ENCODE results near the gene EIF1AD.

The EIF1AD gene

DNA sequence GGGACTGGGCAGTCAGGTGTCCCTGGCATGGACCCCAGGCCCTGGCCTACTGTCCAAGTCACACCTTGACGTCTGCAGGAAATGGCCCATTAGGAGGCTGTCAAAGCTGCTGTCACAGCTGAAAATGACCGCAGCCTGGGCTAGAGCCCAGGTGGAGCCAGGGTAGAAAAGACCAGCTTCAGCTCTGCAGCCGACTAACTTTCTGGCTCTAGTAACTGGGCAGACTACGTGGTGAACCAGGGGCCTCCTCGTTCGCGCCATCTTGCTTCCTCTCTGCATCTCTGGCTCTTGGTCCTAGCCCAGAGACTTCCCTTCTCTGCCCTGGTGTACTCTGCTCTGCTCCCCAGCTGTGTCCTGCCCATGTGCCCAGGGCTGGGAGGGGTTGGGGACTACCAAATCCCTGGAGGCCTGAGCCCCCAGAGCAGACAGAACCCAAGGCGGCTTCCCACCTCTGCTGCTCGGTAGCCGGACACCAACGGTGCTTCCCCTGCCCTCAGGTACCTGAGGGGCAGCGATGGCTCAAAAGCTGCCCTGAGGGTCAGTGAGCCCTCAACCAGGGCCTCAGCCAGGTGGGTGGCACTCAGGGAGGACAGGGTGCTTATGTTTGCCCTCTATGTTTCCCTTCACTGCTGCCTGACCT is 20.7 kb downstream of the EIF1AD start:
- peaks cover 15% of the 10 kb centered on the region for H3K36me3 ChIP-seq (ENCODE audit: control insufficient read depth, insufficient read depth, low read length)
- H3K27ac ChIP-seq (ENCODE audit: low read length) = no peak overlapping the region
- no peaks in the 10 kb centered on the region for H3K9me3 ChIP-seq (ENCODE audit: control insufficient read depth, insufficient read depth, low read length)
- no peak overlapping the region for H3K4me3 ChIP-seq (ENCODE audit: low read length)
- no peak for DNase-seq (ENCODE audit: low read depth, low spot score)
- no peaks in the 10 kb centered on the region for H3K4me1 ChIP-seq (ENCODE audit: control insufficient read depth, insufficient read depth, low read length)
- no peaks in the 10 kb centered on the region for H3K27me3 ChIP-seq (ENCODE audit: control insufficient read depth, insufficient read depth, low read length)
- no CpG with 5 or more reads among the region's 12 CpGs for WGBS (ENCODE audit: insufficient coverage, insufficient read length)

DNA sequence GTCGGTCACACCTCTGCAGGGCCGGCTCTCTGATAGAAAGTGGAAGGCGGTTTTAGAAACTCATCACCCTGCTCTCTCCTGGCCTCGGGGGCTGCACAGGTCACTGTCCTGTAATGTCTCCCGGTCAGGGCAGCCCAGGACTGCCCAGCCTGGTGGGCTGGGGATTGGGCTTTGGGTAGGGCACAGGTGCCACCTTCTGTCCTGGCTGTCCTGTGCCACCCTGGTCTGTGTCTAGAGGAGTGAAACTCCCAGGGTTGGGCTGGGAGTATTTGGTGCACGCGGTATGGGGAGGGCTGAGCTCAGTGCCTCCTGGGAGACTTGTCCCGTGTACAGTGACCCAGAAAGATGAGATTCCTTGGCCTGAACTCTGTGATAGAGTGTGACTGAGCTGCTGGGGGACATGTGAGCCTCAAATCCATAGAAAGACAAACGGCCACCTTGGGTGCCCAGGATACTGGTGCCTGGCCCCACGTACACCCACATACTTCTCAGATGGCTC is 22.6 kb downstream of the EIF1AD start:
- Histone ChIP-seq H3K4me3 (ENCODE audit: low read length) (no peak overlapping the region), H3K4me1 (ENCODE audit: control insufficient read depth, insufficient read depth, low read length) (no peaks in the 10 kb centered on the region), H3K27me3 (ENCODE audit: control insufficient read depth, insufficient read depth, low read length) (no peaks in the 10 kb centered on the region), H3K9me3 (ENCODE audit: control insufficient read depth, insufficient read depth, low read length) (no peaks in the 10 kb centered on the region), H3K36me3 (ENCODE audit: control insufficient read depth, insufficient read depth, low read length) (peaks cover 15% of the 10 kb centered on the region), H3K27ac (ENCODE audit: low read length) (no peak overlapping the region)
- WGBS (ENCODE audit: insufficient coverage, insufficient read length) = no CpG with 5 or more reads among the region's 10 CpGs
- DNase-seq (ENCODE audit: low read depth, low spot score) = no peak

DNA sequence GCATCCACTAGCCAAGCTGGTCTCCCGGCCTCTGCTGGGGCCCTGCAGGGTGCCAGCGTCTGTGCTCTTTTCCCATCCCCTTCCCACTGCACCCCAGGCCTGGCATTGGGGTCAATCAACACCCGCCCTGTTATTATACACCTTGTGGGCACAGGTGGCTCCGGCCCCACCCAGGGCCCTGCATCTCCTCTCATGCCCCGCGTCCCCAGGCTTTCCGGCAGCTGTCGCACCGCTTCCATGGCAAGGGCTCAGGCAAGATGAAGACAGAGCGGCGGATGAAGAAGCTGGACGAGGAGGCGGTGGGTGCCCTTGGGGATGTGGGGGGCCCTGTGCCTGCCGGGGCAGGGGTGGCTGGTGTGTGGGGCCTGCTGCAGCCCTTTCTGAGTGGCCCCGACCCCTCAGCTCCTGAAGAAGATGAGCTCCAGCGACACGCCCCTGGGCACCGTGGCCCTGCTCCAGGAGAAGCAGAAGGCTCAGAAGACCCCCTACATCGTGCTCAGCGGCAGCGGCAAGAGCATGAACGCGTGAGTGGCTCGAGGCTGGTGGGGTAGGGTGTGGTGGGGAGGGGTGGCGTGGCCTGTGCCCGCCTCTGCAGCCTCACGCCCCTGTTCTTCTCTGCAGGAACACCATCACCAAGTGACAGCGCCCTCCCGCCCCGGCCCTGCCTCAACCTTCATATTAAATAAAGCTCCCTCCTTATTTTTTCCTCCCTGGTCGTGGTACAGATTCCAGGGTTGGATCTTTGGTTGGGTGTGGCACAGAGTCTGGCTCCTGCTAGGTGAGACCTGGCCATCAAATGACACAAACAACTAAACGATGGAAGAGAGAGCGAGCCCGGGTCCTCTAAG is 23.3 kb downstream of the EIF1AD start:
- Histone ChIP-seq H3K4me3 (ENCODE audit: low read length) (no peak overlapping the region), H3K27ac (ENCODE audit: low read length) (no peak overlapping the region), H3K27me3 (ENCODE audit: control insufficient read depth, insufficient read depth, low read length) (no peaks in the 10 kb centered on the region), H3K4me1 (ENCODE audit: control insufficient read depth, insufficient read depth, low read length) (no peaks in the 10 kb centered on the region), H3K9me3 (ENCODE audit: control insufficient read depth, insufficient read depth, low read length) (no peaks in the 10 kb centered on the region), H3K36me3 (ENCODE audit: control insufficient read depth, insufficient read depth, low read length) (peaks cover 15% of the 10 kb centered on the region)
- no peak for DNase-seq (ENCODE audit: low read depth, low spot score)
- WGBS (ENCODE audit: insufficient coverage, insufficient read length) = no CpG with 5 or more reads among the region's 34 CpGs

DNA sequence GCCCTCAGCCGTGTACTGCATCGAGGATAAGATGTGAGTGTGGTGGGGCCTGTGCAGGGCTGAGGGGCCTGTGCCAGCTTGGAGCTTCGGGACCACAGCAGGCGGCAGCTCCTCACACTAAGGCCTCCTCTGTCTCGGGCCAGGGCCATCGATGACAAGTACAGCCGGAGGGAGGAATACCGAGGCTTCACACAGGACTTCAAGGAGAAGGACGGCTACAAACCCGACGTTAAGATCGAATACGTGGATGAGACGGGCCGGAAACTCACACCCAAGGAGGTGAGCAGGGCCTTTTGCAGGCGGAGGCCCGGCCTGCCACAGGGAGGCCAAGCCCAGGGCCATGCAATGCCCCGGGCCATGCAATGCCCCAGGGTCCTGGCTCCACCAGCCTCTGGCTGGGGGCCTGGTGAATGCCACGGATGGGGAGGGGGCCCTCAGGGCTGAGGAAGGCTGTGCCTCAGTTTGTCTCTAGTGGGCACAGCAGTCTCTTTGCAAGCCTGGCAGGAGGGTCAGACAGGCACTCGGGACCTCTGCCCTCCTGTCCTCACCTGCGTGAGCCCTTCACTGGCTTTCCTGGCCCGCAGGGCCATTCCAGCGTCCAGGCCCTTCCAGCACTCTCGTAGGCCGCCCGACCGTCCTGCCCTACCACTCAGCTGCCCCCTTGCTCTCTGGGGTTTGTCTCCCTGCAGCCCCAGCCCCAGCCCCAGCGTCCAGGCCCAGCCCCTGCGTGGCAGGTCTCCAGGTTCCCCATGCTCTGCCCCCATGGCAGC is 24.2 kb downstream of the EIF1AD start:
- Histone ChIP-seq H3K9me3 (ENCODE audit: control insufficient read depth, insufficient read depth, low read length) (no peaks in the 10 kb centered on the region), H3K4me3 (ENCODE audit: low read length) (no peak overlapping the region), H3K27ac (ENCODE audit: low read length) (no peak overlapping the region), H3K36me3 (ENCODE audit: control insufficient read depth, insufficient read depth, low read length) (peaks cover 15% of the 10 kb centered on the region), H3K27me3 (ENCODE audit: control insufficient read depth, insufficient read depth, low read length) (no peaks in the 10 kb centered on the region), H3K4me1 (ENCODE audit: control insufficient read depth, insufficient read depth, low read length) (no peaks in the 10 kb centered on the region)
- DNase-seq (ENCODE audit: low read depth, low spot score) = no peak
- no CpG with 5 or more reads among the region's 29 CpGs for WGBS (ENCODE audit: insufficient coverage, insufficient read length)

DNA sequence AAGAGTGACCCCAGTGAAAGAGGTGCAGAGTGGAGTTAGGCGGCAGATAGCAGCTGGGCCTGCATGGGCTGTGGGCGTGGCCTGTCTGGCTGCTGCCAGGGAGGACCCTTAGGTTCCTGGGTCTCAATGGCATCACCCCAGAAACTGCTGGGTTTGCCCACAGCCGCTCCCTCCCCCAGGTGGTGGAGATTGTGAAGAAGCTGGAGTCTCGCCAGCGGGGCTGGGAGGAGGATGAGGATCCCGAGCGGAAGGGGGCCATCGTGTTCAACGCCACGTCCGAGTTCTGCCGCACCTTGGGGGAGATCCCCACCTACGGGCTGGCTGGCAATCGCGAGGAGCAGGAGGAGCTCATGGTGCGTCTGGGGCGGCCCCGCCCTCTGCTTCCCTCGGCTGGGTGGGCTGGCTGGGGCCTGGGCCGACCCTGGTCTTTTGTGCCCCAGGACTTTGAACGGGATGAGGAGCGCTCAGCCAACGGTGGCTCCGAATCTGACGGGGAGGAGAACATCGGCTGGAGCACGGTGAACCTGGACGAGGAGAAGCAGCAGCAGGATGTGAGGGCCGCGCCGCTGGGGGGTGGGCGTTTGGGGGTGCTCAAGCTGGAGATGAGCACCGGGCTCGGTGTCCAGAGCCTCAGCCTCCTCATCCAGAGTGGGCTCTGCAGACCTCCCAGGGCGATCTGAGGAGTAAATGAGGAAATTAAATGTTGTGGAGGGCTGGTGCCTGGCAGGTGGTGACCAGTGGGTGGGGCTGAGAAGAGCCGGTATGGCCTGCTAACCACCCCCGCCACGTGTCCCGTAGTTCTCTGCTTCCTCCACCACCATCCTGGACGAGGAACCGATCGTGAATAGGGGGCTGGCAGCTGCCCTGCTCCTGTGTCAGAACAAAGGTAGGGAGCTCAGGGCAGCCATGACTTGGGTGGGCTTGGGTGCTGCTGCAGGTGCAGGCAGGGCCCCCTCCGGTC is 25.5 kb downstream of the EIF1AD start:
- Histone ChIP-seq H3K27ac (ENCODE audit: low read length) (no peak overlapping the region), H3K36me3 (ENCODE audit: control insufficient read depth, insufficient read depth, low read length) (peaks cover 15% of the 10 kb centered on the region), H3K27me3 (ENCODE audit: control insufficient read depth, insufficient read depth, low read length) (no peaks in the 10 kb centered on the region), H3K4me3 (ENCODE audit: low read length) (no peak overlapping the region), H3K4me1 (ENCODE audit: control insufficient read depth, insufficient read depth, low read length) (no peaks in the 10 kb centered on the region), H3K9me3 (ENCODE audit: control insufficient read depth, insufficient read depth, low read length) (no peaks in the 10 kb centered on the region)
- WGBS (ENCODE audit: insufficient coverage, insufficient read length) = no CpG with 5 or more reads among the region's 43 CpGs
- DNase-seq (ENCODE audit: low read depth, low spot score) = no peak

DNA sequence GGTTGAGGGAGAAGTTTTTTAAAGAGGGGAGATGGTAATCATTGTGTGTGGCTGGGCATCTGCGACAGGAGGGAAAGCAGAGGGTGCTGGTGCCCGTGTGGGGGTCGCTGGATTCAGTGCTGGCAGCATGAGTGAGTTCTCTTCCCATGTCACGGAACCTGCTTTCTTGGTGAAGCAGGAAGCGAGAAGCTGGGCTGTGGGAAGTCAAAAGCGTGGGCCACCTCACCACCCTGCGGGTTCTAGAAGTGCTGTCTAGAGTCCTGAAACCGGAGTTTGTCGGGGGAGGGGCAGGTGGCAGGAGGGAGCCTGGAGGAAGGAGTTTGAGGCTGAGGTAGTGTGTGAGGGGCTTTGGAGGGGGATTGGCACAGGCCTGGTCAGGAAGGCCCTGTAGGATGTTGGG is 26.2 kb downstream of the EIF1AD start:
- Histone ChIP-seq H3K27ac (ENCODE audit: low read length) (no peak overlapping the region), H3K4me3 (ENCODE audit: low read length) (no peak overlapping the region), H3K9me3 (ENCODE audit: control insufficient read depth, insufficient read depth, low read length) (no peaks in the 10 kb centered on the region), H3K4me1 (ENCODE audit: control insufficient read depth, insufficient read depth, low read length) (no peaks in the 10 kb centered on the region), H3K36me3 (ENCODE audit: control insufficient read depth, insufficient read depth, low read length) (peaks cover 15% of the 10 kb centered on the region), H3K27me3 (ENCODE audit: control insufficient read depth, insufficient read depth, low read length) (no peaks in the 10 kb centered on the region)
- no CpG with 5 or more reads among the region's 9 CpGs for WGBS (ENCODE audit: insufficient coverage, insufficient read length)
- DNase-seq (ENCODE audit: low read depth, low spot score) = no peak

DNA sequence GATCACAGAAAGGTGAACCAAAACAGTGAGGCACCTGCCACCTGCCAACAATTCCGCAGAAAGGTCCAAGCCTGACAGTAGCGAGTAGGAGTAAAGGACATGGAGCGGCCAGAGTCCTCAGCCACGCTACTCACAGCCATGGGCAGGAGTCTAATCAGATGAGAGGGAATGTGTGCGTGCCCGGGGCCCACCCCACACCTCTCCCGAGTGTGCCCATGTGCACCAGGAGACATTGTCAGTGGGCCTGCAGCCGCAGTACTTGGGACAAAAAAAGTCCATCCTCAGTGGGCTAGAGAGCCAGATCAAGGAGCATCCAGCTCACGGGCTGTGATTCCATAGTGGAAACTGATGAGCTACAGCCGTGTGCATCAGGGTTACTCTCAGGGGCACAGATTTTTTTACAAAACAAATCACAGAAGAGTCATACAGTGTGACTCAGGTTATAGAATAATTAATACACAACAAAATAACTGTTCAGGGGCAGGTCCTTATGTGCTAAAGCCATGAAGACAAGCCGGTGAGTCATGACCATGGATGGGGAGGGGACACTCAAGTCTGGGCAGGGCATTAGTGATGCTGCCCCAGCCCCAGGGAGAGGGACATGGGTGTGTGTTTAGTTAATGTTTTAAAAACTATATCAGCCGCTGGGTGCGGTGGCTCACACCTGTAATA is 28.4 kb downstream of the EIF1AD start:
- Histone ChIP-seq H3K27me3 (ENCODE audit: control insufficient read depth, insufficient read depth, low read length) (no peaks in the 10 kb centered on the region), H3K4me3 (ENCODE audit: low read length) (no peak overlapping the region), H3K27ac (ENCODE audit: low read length) (no peak overlapping the region), H3K36me3 (ENCODE audit: control insufficient read depth, insufficient read depth, low read length) (peaks cover 19% of the 10 kb centered on the region), H3K4me1 (ENCODE audit: control insufficient read depth, insufficient read depth, low read length) (no peaks in the 10 kb centered on the region), H3K9me3 (ENCODE audit: control insufficient read depth, insufficient read depth, low read length) (no peaks in the 10 kb centered on the region)
- no CpG with 5 or more reads among the region's 13 CpGs for WGBS (ENCODE audit: insufficient coverage, insufficient read length)
- DNase-seq (ENCODE audit: low read depth, low spot score) = no peak

DNA sequence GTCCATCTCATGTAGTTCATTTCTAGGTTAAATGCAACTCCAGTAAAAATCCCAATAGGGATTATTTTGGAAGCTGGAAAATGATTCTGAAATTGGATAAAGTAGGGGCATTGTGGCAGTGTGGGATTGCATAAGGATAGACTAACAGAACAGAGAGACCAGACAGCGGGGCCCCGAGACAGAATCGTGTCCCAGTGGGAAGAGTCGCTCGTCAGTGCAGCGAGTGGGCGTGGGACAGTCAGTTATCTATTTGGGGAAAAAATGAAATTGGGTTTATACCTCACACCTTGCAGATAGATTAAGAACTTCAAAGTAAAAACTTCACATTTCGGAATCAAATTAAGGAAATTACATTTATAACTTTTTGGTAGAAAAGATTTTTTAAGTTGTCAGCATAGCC is 29.8 kb downstream of the EIF1AD start:
- DNase-seq (ENCODE audit: low read depth, low spot score) = no peak
- peaks cover 18% of the 10 kb centered on the region for H3K36me3 ChIP-seq (ENCODE audit: control insufficient read depth, insufficient read depth, low read length)
- no peaks in the 10 kb centered on the region for H3K27me3 ChIP-seq (ENCODE audit: control insufficient read depth, insufficient read depth, low read length)
- no peaks in the 10 kb centered on the region for H3K4me1 ChIP-seq (ENCODE audit: control insufficient read depth, insufficient read depth, low read length)
- no peak overlapping the region for H3K4me3 ChIP-seq (ENCODE audit: low read length)
- H3K9me3 ChIP-seq (ENCODE audit: control insufficient read depth, insufficient read depth, low read length) = no peaks in the 10 kb centered on the region
- H3K27ac ChIP-seq (ENCODE audit: low read length) = no peak overlapping the region
- WGBS (ENCODE audit: insufficient coverage, insufficient read length) = no CpG with 5 or more reads among the region's 8 CpGs

DNA sequence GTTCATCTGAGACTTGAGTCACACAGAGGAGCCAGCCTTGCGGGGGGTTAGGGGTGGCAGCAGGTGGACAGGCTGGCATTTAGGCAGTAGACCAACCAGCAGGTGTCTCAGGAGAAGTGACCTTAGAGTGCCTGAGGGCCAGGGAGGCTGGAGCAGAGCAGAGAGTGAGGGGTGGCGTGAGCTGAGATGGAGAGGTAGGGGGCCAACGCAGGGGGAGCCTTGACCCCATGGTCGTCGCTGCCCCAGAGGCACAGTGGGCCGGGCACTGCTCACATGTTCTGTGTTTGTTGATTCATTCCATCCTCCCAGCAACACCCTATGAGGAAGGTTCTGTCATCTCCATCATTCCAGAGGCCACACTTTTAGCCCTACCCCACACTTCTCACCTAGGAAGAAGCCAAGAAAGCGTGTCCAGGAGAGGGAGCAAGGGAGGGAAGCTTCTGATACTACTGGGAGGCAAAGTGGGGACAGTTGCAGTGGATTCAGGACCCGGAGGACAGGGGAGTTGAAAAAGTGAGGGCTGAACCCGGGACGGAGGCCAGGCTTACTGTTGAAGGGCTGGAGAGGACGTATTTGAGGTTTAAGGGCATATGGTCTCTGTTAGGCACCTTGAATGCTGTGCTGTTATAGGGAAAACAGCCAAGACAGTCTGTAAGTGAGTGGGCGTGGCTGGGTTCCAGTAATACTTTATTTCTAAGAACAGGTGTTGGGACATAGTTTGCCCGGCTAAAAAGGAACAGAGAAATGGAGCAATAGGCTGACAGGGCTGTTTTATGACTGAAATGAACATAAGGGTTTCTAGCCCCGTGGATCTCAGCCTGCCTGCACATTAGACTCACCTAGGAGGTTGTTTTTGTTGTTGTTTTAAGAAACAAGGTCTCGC is 33.1 kb downstream of the EIF1AD start:
- H3K27ac ChIP-seq (ENCODE audit: low read length) = no peak overlapping the region
- H3K4me3 ChIP-seq (ENCODE audit: low read length) = no peak overlapping the region
- no peaks in the 10 kb centered on the region for H3K4me1 ChIP-seq (ENCODE audit: control insufficient read depth, insufficient read depth, low read length)
- peaks cover 43% of the 10 kb centered on the region for H3K36me3 ChIP-seq (ENCODE audit: control insufficient read depth, insufficient read depth, low read length)
- WGBS (ENCODE audit: insufficient coverage, insufficient read length) = no CpG with 5 or more reads among the region's 15 CpGs
- H3K9me3 ChIP-seq (ENCODE audit: control insufficient read depth, insufficient read depth, low read length) = no peaks in the 10 kb centered on the region
- no peak for DNase-seq (ENCODE audit: low read depth, low spot score)
- no peaks in the 10 kb centered on the region for H3K27me3 ChIP-seq (ENCODE audit: control insufficient read depth, insufficient read depth, low read length)

Measured in iPS DF 6.9 (cell line).